DND-41 (cell line): ENCODE measurements around the gene CERS6.

Experiments
- CTCF ChIP-seq: IDR thresholded peaks from 2 replicates; pipeline ENCODE4 v1.5.1; 2012; ENCODE audit warnings: borderline replicate concordance, low read length, moderate library complexity, mild to moderate bottlenecking; ENCODE audit not compliant: poor library complexity, severe bottlenecking; ENCODE audit errors: extremely low read depth
- EZH2 ChIP-seq: IDR thresholded peaks from 3 replicates; pipeline ENCODE4 v1.6.1; 2012; ENCODE audit warnings: borderline replicate concordance, low read depth, mild to moderate bottlenecking, moderate library complexity, low read length, inconsistent platforms; ENCODE audit not compliant: severe bottlenecking

DNA sequence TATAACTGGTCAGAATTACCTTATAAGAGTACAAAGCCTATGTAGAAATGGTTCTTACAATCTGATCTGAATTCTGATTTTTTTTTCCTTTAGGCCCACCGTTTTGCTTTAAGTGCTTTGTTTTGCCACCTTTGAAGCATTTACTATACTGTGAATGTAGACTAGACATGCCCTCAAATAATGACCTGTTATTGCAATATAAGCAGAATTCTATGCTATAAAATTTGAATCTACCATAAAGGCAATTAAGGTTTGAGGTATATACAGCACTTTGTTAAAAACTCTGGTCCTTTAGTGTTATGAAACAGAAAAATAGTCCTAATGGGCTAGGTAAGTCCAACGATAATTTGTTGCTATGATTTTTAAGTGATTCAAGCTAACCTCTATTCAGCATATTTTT lies 259.8 kb downstream of the CERS6 start:
- TF ChIP-seq EZH2 (no peak), CTCF (no peak)
